Activated B cell treated with CpG ODN at 0.5 μM for 24 hours (primary cell): ENCODE measurements around the gene JSRP1. TPM values are rescaled to one million over a fixed set of nuclear protein-coding genes. Genes with fewer than 3 reads are reported as not detected.
A peak's percentile ranks its signal among the peaks of the same experiment; 100 is the strongest.

Experiments
- ATAC-seq: fragments of 200-7000 bp; cut with Tn5 transposase; one replicate; pipeline ENCODE4 v1.10.0; 2021; ENCODE audit warnings: low read depth, mild to moderate bottlenecking, moderate library complexity
- CTCF ChIA-PET: fragments of 350-600 bp; sonication (Branson Sonifier 250); formaldehyde crosslinking; loops from one replicate; lab custom pipeline; 2021; ENCODE audit warnings: antibody characterized with exemption; lab: Charles Lee
- POLR2A ChIA-PET: fragments of 350-600 bp; sonication (Branson Sonifier 250); formaldehyde crosslinking; loops from one replicate; lab custom pipeline; 2021; ENCODE audit warnings: antibody characterized with exemption; lab: Charles Lee
- DNase-seq: peaks from one replicate; pipeline ENCODE4 v3.0.0; 2022
- H3K27ac Mint-ChIP-seq: one replicate; pipeline ENCODE4 v1.8.0; 2020; ENCODE audit warnings: mixed read lengths
- H3K27me3 Mint-ChIP-seq: one replicate; pipeline ENCODE4 v1.8.0; 2021; ENCODE audit warnings: mixed read lengths
- H3K36me3 Mint-ChIP-seq: one replicate; pipeline ENCODE4 v1.8.0; 2021; ENCODE audit warnings: low read depth, mixed read lengths
- H3K4me1 Mint-ChIP-seq: one replicate; pipeline ENCODE4 v1.8.0; 2021; ENCODE audit warnings: mixed read lengths
- H3K4me3 Mint-ChIP-seq: one replicate; pipeline ENCODE4 v1.8.0; 2020; ENCODE audit warnings: mild to moderate bottlenecking, mixed read lengths
- H3K9me3 Mint-ChIP-seq: one replicate; pipeline ENCODE4 v1.8.0; 2020; ENCODE audit warnings: mixed read lengths
- CTCF ChIP-seq: fragments of 200-600 bp; IDR thresholded peaks from one replicate; pipeline ENCODE4 v1.8.0; 2022; ENCODE audit warnings: antibody characterized with exemption, mild to moderate bottlenecking
- intact Hi-C: fragments of 100-400 bp; cut with micrococcal nuclease; formaldehyde crosslinking; loops from one replicate; pipeline ENCODE4 v1.15.1; 2024
- total RNA-seq: library from RNA; stranded (reverse); gene quantifications from 2 replicates; pipeline ENCODE4 v1.2.3, GENCODE V29; 2022

The JSRP1 gene
- total RNA-seq, 1 donor from 2014 or later = 0.31 TPM

DNA sequence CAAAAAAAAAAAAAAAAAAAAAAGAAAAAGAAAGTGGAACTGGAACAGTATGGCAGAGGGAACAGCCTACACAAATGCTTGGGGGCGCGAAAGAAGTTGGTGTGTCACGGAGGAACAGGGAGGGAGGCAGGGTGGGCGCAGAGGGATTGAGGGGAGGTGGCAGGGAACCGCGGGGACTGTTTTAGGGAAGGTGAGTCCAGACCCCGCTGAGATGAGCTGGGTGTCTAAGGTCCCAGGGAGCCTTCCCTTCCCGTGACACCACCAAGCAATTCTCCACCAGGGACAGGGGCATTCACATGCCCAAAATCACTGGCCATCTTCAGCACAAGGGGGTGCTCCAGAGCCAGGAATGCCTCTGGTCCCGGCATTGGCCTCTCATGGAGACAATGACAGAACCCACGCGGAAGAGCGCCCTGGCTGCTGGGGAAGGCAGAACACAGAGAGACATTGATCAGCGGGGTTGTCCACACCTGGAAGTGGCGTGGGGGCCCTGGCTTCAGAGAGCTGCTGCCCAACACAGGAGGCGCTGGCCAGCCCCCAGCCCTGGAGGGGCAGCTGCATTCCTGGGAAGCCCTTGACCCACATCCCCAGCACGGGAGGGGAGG lies 18.8 kb upstream of the JSRP1 start:
- Mint-ChIP-seq H3K9me3 (no peaks in the 10 kb centered on the region), H3K36me3 (peaks cover 42% of the 10 kb centered on the region), H3K4me1 (peaks cover 52% of the 10 kb centered on the region), H3K27ac (peak overlapping the region; percentile 66), H3K27me3 (no peaks in the 10 kb centered on the region), H3K4me3 (peak overlapping the region; percentile 28)
- ATAC-seq = no peak
- intact Hi-C loops = loop anchor here (1.0 to 5.0 kb wide), 3 partner anchors 116 to 362 kb away; partner anchors contain the start of gene GADD45B
- CTCF ChIA-PET = interaction anchor here (0.6 to 4.0 kb wide), 20 partner anchors 11 to 362 kb away, joined by 3 to 17 read pairs (median 4); partner anchors contain the start of genes GADD45B and PLEKHJ1
- POLR2A ChIA-PET = interaction anchor here (0.6 to 7.8 kb wide), 13 partner anchors 11 to 346 kb away, joined by 3 to 103 read pairs (median 6); partner anchors contain the start of genes AMH, GADD45B, JSRP1 and PLEKHJ1
- no peak for TF ChIP-seq CTCF
- DNase-seq = no peak

GRCh38 chr19:2274185-2274711 lies 18.0 kb upstream of the JSRP1 start:
- peak overlapping the region; percentile 85 for H3K27ac Mint-ChIP-seq
- intact Hi-C loops = loop anchor here (5.0 kb wide), 1 partner anchor 203 kb away; the partner anchor contains the start of gene GADD45B
- TF ChIP-seq CTCF = no peak
- peak overlapping the region; percentile 67 for H3K4me3 Mint-ChIP-seq
- H3K27me3 Mint-ChIP-seq = no peaks in the 10 kb centered on the region
- no peaks in the 10 kb centered on the region for H3K9me3 Mint-ChIP-seq
- DNase-seq = no peak
- H3K4me1 Mint-ChIP-seq = peaks cover 52% of the 10 kb centered on the region
- ATAC-seq = no peak
- ChIA-PET CTCF (interaction anchor here (0.6 to 4.0 kb wide), 21 partner anchors 10 to 344 kb away, joined by 3 to 17 read pairs (median 4); partner anchors contain the start of gene PLEKHJ1), POLR2A (interaction anchor here (0.6 to 7.8 kb wide), 13 partner anchors 11 to 346 kb away, joined by 3 to 103 read pairs (median 6); partner anchors contain the start of genes AMH, GADD45B, JSRP1 and PLEKHJ1)
- peaks cover 49% of the 10 kb centered on the region for H3K36me3 Mint-ChIP-seq

DNA sequence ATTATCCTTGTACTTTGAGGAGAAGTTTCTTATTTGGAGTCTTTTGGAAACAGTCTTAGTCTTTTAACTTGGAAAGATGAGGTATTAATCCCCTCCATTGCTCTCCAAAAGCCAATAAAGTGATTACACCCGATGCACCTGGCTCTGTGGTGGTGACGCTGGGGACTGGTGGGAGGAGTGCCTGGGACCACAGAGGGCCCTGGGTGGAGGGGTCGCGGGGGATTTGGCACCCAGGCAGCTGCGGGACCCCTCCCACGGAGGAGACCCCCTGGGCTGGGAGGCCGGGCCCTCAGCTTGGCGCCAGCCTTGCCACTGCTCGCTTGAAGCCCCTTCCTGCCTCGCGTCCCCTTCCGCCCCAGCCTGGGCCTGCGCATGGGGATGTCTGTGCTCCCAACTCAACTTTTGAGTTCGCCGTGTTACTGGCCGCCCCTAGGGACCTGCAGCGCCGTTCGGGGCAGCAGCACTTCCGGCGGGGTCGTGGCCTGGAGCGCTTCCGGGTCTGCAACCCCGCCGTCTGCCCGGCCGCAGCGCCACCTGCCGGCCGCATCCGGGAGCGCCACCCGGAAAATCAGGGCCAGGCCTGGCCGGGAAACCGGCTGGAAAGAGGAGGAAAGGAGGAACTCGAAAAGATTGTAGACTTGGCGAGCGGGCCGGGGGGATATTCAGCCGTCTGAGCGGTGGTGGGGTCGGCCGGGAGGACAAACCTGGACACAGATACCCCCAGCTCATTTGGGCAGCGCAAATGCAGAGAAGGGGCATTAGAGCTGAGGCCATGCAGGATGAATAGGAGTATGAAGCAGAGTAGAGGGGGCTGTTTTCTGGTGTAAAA lies 17.4 kb upstream of the JSRP1 start:
- POLR2A ChIA-PET = interaction anchor here (0.8 to 7.8 kb wide), 14 partner anchors 9 to 202 kb away, joined by 3 to 131 read pairs (median 8); partner anchors contain the start of genes AMH, GADD45B, JSRP1 and PLEKHJ1
- no peaks in the 10 kb centered on the region for H3K9me3 Mint-ChIP-seq

More for the DNA sequence above, 17.4 kb upstream of the JSRP1 start:
- intact Hi-C loops = loop anchor here (1.0 to 5.0 kb wide), 7 partner anchors 16 to 204 kb away; partner anchors contain the start of genes GADD45B, PLEKHJ1 and SF3A2
- H3K4me1 Mint-ChIP-seq = peaks cover 52% of the 10 kb centered on the region
- DNase-seq (peak; percentile 87), ATAC-seq (peak; percentile 20)
- TF ChIP-seq CTCF = peak; percentile 69
- peak overlapping the region; percentile 67 for H3K4me3 Mint-ChIP-seq
- CTCF ChIA-PET = interaction anchor here (0.8 to 4.0 kb wide), 14 partner anchors 9 to 120 kb away, joined by 3 to 17 read pairs (median 5); no protein-coding TSS in a partner anchor
- peak overlapping the region; percentile 85 for H3K27ac Mint-ChIP-seq
- no peaks in the 10 kb centered on the region for H3K27me3 Mint-ChIP-seq
- peaks cover 49% of the 10 kb centered on the region for H3K36me3 Mint-ChIP-seq
